ENCODE data around the gene ALMS1. TPM values are rescaled to one million over a fixed set of nuclear protein-coding genes. Genes with fewer than 3 reads are reported as not detected.
"Not testable (repeated sequence)": the region's sequence is repeated elsewhere in the genome, so short reads cannot be mapped to it uniquely, and the experiment has no call there.

The ALMS1 gene
- total RNA-seq, 1 experiment from 2014 or later: 37.3 TPM

GRCh38 chr2:73457982-73458381 lies 72.3 kb downstream of the ALMS1 start:
- peaks cover 6% of the 10 kb centered on the region for H3K36me3 ChIP-seq (ENCODE audit: insufficient read depth, low read length, poor library complexity, severe bottlenecking)

GRCh38 chr2:73462388-73462787 lies 76.8 kb downstream of the ALMS1 start:
- H3K4me1 ChIP-seq (ENCODE audit: insufficient read depth, low read length, poor library complexity, severe bottlenecking); H3K36me3 ChIP-seq (ENCODE audit: insufficient read depth, low read length, poor library complexity, severe bottlenecking); H3K27me3 ChIP-seq (replicated peaks; ENCODE audit: insufficient read depth, low read depth, low read length, poor library complexity); POLR2A ChIA-PET (ENCODE audit: low non-redundant PET); DNase-seq (ENCODE audit: low spot score); H3K9me3 ChIP-seq (ENCODE audit: low read depth, low read length, poor library complexity, severe bottlenecking); H3K4me3 ChIP-seq (ENCODE audit: low read depth, low read length, poor library complexity, severe bottlenecking); BruUV-seq (replicated peaks); H3K27ac ChIP-seq (ENCODE audit: low read depth, low read length, poor library complexity, severe bottlenecking); CTCF ChIA-PET; intact Hi-C loops (cut with micrococcal nuclease; ENCODE audit: unreplicated experiment): not testable (repeated sequence)

More at GRCh38 chr2:73457982-73458381, 72.3 kb downstream of the ALMS1 start:
- POLR2A ChIA-PET (ENCODE audit: low non-redundant PET): no interaction called here
- peaks cover 4% of the 10 kb centered on the region for H3K9me3 ChIP-seq (ENCODE audit: low read depth, low read length, poor library complexity, severe bottlenecking)
- intact Hi-C loops (cut with micrococcal nuclease; ENCODE audit: unreplicated experiment): no loop called here
- H3K4me3 ChIP-seq (ENCODE audit: low read depth, low read length, poor library complexity, severe bottlenecking): no peak overlapping the region
- BruUV-seq (replicated peaks): no TSS peak
- CTCF ChIA-PET: no interaction called here
- TF ChIP-seq CTCF (conservative IDR thresholded peaks at IDR 0.05; ENCODE audit: low read depth, low read length): no peak
- H3K27me3 ChIP-seq (replicated peaks; ENCODE audit: insufficient read depth, low read depth, low read length, poor library complexity): no peaks in the 10 kb centered on the region
- no peak overlapping the region for H3K27ac ChIP-seq (ENCODE audit: low read depth, low read length, poor library complexity, severe bottlenecking)
- no peak for DNase-seq (ENCODE audit: low spot score)
- no peaks in the 10 kb centered on the region for H3K4me1 ChIP-seq (ENCODE audit: insufficient read depth, low read length, poor library complexity, severe bottlenecking)

GRCh38 chr2:73468376-73468775 lies 82.7 kb downstream of the ALMS1 start:
- intact Hi-C loops (cut with micrococcal nuclease; ENCODE audit: unreplicated experiment): no loop called here
- BruUV-seq (replicated peaks): no TSS peak
- H3K4me3 ChIP-seq (ENCODE audit: low read depth, low read length, poor library complexity, severe bottlenecking): no peak overlapping the region
- no peaks in the 10 kb centered on the region for H3K4me1 ChIP-seq (ENCODE audit: insufficient read depth, low read length, poor library complexity, severe bottlenecking)
- no peaks in the 10 kb centered on the region for H3K27me3 ChIP-seq (replicated peaks; ENCODE audit: insufficient read depth, low read depth, low read length, poor library complexity)
- CTCF ChIA-PET: no interaction called here
- no peaks in the 10 kb centered on the region for H3K36me3 ChIP-seq (ENCODE audit: insufficient read depth, low read length, poor library complexity, severe bottlenecking)
- DNase-seq (ENCODE audit: low spot score): no peak
- no peak for TF ChIP-seq CTCF (conservative IDR thresholded peaks at IDR 0.05; ENCODE audit: low read depth, low read length)
- no peak for TF ChIP-seq EZH2 (IDR thresholded peaks at IDR 0.05; ENCODE audit: borderline replicate concordance, low read depth, low read length, poor library complexity, severe bottlenecking)
- POLR2A ChIA-PET (ENCODE audit: low non-redundant PET): no interaction called here
- no peaks in the 10 kb centered on the region for H3K9me3 ChIP-seq (ENCODE audit: low read depth, low read length, poor library complexity, severe bottlenecking)
- H3K27ac ChIP-seq (ENCODE audit: low read depth, low read length, poor library complexity, severe bottlenecking): no peak overlapping the region

GRCh38 chr2:73483874-73484273 lies 98.2 kb downstream of the ALMS1 start:
- BruUV-seq (replicated peaks); H3K4me3 ChIP-seq (ENCODE audit: low read depth, low read length, poor library complexity, severe bottlenecking); CTCF ChIA-PET; intact Hi-C loops (cut with micrococcal nuclease; ENCODE audit: unreplicated experiment); DNase-seq (ENCODE audit: low spot score); H3K9me3 ChIP-seq (ENCODE audit: low read depth, low read length, poor library complexity, severe bottlenecking); H3K27ac ChIP-seq (ENCODE audit: low read depth, low read length, poor library complexity, severe bottlenecking); H3K36me3 ChIP-seq (ENCODE audit: insufficient read depth, low read length, poor library complexity, severe bottlenecking); H3K27me3 ChIP-seq (replicated peaks; ENCODE audit: insufficient read depth, low read depth, low read length, poor library complexity); POLR2A ChIA-PET (ENCODE audit: low non-redundant PET); H3K4me1 ChIP-seq (ENCODE audit: insufficient read depth, low read length, poor library complexity, severe bottlenecking): not testable (repeated sequence)
